GM18873 (cell line): ENCODE results near the gene TBL1X.
"Not testable (repeated sequence)": the region's sequence is repeated elsewhere in the genome, so short reads cannot be mapped to it uniquely, and the experiment has no call there.

Experiments
- ATAC-seq: cut with Tn5 transposase; IDR thresholded peaks from one replicate; pipeline ENCODE4 v1.9.1; 2021; ENCODE audit warnings: mild to moderate bottlenecking, moderate library complexity, moderate number of reproducible peaks; ENCODE audit not compliant: unreplicated experiment, low FRiP score

TBL1X gene

DNA sequence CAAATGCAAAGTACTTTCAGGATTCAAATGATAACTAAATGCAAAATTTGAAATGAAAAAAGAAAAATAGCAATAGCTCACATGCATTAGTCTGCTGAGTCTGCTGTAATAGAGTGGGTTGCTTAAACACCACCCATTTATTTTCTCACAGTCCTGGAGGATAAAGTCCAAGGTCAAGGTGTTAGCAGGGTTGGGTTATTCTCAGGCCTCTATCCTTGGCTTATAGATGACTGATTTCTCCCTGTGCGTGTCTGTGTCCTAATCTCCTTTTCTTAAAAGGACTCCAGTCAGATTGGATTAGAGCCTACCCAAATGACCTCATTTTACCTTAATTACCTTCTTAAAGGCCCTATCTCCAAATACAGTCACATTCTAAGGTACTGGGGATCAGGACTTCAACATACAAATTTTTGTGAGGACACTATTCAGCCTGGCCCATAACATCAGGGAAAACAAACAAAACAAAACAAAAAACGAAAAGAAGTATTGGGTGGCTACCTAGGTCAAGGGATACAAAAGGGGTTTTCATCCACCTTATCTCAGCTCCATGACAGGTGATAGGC, 6.3 kb upstream of the TBL1X start:
- no peak for ATAC-seq

DNA sequence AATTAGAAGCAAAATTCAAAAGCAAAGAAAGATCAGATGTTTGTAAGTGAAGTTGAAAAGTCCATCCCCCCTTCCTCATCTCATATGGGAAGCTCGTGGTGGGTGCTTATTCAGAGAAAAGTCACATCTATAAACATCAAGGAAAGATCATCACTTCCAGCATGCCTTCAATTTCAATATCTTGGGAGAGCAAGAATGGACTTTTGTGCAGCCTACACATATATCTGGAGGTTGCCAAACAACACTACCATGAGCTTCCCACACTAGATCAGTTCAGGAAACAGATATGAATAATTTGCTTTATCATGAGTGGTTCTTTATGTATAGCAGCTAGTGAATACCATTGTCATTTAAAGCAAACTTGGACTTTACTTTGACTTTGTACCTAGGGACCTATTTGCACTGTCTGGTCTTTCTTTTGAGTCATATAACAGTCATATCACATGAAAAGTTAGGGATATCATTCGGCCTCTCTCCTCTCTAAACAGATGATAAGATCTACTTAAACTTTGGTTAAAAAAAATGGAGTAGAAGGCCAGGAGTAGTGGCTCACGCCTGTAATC, 5.6 kb upstream of the TBL1X start:
- ATAC-seq, result no peak

- ATAC-seq, result no peak
Observed at GRCh38 chrX:9461087-9461486, 3.8 kb upstream of the TBL1X start.

GRCh38 chrX:9462456-9462855, 2.4 kb upstream of the TBL1X start:
- ATAC-seq, result peak; percentile 4

GRCh38 chrX:9465380-9466123, 694 bp downstream of the TBL1X start:
- ATAC-seq, result no peak

- no peak for ATAC-seq
Observed at GRCh38 chrX:9466124-9466495, 1.3 kb downstream of the TBL1X start.

DNA sequence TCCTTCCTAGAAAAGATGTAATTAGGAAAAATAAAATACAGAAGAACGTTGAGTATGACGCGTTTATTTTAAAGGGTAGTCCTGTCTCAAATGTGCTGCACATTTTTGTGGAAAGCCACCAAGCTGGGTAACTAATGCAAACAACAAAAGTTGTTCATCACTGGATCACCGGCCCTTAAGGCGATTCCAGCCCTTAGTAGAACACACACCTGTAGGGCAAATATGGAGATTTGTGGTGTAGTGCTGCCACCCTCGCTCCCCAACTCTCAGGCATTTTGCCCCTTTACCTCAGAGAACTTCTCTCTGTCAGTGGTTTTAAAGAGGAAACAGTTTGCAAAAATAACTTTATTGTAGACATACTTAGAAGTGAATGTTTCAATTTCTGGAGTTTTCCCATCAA, 1.9 kb downstream of the TBL1X start:
- no peak for ATAC-seq

- ATAC-seq, result no peak
Observed at GRCh38 chrX:9467146-9467545, 2.3 kb downstream of the TBL1X start.

DNA sequence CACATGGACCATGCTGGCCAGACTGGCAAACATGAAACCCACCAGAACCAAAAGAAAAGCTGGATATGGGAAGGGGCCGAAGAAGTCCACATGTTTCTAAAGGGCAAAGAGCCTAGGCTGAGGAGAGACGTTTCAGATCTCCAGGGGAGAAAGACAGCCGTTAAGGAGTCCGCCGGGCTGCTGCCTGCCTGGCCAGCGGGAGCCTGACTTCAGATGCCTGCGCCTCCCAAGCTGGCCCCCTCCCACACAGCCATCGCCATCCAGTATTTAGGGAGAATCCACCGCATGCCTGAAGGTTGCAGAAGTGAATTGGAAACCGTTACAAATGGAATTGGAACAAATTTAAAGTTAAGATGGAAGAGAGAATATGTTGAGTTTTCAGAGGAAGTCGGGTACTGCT, 2.9 kb downstream of the TBL1X start:
- ATAC-seq, result no peak

GRCh38 chrX:9471571-9471985, 6.7 kb downstream of the TBL1X start:
- ATAC-seq, result no peak

DNA sequence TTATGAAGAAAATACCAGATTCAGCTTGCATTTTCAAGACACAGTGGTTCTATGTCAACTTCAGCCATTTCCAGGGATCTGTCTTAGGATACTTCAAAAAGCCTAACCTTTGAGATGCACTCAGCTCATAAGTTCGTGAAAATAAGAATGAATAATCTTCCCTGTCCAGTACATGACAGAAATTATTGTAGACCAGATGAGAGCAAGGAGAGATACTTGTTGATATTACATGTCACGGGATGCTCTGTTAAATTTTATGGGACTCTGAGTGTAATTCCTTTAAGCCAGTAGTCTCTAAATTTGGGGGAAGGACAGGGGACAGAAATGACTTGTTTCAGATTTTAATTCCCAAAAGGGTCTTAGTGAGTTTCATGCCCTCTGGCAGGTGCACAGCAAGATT, 8.8 kb downstream of the TBL1X start:
- ATAC-seq, result no peak

DNA sequence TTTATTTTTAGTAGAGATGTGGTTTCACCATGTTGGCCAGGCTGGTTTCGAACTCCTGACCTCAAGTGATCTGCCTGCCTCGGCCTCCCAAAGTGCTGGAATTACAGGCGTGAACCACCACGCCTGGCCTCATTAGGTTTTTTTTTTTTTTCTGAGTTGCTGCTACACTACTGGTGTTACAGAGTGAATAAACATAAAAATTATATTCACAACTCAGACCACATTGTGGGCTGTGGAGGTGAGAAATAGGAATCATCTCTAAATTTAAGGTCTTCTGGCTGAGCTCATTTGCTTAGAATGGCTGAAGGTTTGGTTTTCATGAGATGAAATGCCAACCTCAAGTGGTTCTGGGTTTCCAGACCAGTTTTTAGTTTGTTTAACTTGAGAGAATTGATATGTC, 10.6 kb downstream of the TBL1X start:
- not testable (repeated sequence) for ATAC-seq

DNA sequence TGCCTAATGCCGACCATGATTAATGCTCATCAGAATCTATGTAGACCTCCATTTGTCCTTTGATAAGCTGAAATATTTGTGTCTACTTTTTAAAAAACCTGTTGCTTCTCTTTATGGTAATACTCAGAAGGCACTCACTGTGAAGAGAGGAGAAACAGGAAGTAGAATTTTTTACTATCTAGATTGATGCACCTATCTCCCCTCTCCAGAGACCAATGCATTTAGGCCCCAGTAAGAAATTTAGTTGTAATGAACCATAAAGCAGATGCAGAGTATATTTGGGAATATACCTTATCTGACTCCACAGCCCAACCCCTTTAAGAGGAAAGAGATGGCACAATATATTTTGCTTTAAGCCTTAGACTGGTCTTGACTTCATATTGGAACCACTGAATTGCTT, 11.1 kb downstream of the TBL1X start:
- no peak for ATAC-seq

GRCh38 chrX:9476810-9477575, 12.1 kb downstream of the TBL1X start:
- ATAC-seq, result no peak

DNA sequence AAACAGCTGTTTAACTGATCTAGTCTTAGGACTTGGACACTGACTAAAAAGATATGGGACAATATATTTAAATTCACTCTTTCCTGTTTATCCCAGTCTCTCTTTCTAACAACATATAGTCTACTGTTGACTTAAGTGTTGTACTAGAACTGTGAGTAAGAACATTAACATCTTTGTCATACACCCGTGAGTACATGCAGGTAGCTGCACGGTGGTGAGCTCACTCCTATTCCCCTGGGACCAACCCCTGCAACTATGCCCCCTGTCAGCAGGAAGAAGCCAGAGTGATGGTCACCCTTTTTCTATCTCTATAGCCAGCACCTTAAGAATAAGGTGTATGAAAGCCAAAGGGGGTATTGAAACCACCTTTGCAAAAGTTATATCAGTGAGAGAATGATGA, 17.6 kb downstream of the TBL1X start:
- no peak for ATAC-seq

DNA sequence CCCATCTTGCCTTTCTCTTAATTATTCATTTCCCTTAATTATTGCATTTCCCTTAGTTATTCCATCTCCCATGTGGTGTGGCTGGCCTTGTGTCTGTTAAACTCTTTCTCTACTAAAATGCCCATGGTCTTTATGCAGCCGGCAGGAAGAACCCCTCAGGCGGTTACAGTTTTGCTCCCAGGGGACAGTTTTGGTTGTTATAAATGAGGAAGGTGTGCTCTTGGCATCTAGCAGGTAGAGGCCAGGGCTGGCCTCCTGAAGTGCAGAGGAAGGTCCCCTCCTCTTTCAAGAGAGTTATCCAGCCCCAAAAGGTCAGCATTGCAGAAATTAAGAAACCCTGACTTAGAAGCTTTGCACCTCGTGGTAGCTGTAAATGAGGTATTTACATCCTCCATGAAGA, 18.0 kb downstream of the TBL1X start:
- no peak for ATAC-seq

DNA sequence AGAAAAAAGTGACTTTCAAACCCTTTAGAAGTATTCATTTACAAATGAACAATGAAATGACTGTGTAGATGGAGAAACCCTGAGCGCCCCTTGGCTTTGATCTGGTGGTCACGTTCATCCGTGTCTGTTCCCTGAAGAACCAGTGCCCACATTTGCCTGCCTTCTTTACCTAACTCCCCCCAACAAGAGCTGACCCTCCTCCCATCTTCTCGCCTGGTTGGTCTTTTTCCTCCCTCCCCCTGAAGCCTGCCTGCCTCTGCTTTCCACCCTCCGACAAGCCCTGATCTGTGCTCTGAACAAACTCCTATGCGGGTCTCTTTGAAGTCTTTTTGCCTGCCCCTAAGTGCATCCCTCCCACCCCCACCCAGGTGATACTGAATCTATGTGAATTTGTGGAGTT, 18.5 kb downstream of the TBL1X start:
- ATAC-seq, result no peak

DNA sequence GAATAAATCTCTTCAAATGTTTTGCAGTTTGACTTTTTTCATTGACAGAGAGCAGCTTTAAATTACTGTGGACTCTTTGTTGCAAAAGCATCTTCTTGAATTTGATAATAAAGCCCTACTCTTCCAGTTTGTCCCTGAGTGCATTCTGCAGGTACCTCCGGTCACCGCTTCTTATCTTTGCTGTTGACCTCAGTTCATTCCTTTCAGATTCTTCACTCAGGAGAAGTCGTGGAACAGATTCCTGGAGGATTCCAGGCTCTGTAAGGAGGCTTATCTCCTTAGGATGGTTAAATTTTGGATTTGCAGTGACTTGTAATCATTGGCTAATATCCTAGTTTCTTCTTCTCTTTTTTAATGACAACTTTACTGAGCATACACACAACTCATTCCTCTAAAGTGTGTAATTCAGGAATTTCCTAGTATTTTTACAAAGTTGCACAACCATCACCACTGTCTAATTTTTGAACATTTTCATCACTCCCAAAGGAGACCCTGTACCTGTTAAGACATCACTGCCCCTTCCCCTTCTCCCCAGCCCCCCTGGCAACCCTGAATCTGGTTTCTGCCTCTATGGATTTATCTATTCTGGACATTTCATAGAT, 22.0 kb downstream of the TBL1X start:
- ATAC-seq, result no peak

DNA sequence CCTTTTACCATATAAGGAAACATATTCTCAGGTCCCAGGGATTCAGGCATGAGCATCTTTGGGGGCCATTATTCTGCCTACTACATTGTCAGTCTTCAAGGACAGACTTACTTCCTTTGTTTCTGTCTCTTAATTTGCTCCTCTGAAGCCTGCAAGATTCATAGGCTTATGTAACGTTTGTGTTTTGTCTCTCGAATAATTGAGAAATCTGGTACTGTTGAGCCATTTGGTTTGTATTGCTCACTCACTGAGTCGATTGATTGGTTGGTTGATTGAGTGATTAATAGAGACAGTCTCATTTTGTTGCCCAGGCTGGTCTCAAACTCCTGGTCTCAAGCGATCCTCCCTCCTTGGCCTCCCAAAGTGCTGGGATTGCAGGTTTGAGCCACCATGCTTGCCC, 23.7 kb downstream of the TBL1X start:
- no peak for ATAC-seq

DNA sequence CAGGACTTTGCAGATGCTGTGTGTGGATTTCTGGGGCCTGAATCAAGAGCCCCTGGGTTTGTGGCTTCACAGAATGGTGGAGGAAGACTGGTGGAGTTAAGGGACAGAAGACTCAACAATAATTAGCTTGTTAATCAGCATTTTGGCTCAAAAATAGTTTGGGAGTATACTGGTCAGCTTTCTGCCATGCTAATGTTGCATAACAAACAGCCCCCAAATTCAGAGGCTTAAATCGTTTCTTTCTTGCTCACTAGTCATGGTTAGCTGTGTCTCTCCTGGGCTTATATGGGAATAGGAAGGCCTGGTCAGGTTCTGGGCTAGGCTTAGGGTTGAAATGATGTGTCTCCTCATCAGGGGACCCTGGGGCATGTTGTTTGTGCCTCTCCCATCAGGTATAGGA, 24.4 kb downstream of the TBL1X start:
- ATAC-seq, result no peak

DNA sequence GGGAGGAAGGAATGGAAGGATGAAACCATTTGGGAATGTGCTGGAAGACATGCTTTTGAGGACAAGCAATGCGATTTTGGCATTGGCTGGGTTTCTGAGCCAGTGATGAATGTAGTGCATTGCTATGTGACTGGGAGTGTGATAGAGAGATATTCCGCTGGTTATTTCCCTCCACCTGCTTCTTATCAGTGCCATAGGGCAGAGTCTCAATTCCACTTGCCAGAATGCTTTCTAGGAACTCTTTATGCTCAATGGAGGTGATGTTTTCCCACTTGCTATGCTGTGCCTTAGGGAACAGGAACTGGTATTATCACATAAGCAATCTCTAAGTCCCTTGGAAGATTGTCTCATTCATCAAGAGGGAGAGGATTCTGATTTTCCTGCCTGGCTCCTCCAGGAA, 28.0 kb downstream of the TBL1X start:
- ATAC-seq, result no peak
